SK-N-SH (cell line): ENCODE measurements around the gene DOHH. TPM values are rescaled to one million over a fixed set of nuclear protein-coding genes. Genes with fewer than 3 reads are reported as not detected.

Source experiments
- CTCF ChIA-PET: fragments of 300-600, 350-600 bp; formaldehyde crosslinking; extraction: SDS; loops from one replicate; lab custom pipeline; 2021; lab: Yijun Ruan, JAX
- POLR2A ChIA-PET: fragments of 350-600 bp; sonication (Branson Sonifier 250); formaldehyde crosslinking; extraction: SDS; loops from one replicate; lab custom pipeline; 2020; ENCODE audit warnings: antibody characterized with exemption, inconsistent platforms; lab: Yijun Ruan, JAX
- DNase-seq: peaks from one replicate; pipeline ENCODE4 v3.0.0; 2012
- H2AFZ ChIP-seq: fragments of 200-600 bp; sonication (generic); 2 replicates; pipeline ENCODE4 v1.8.1; 2016; ENCODE audit warnings: antibody characterized with exemption, mild to moderate bottlenecking, low read depth
- H3F3A ChIP-seq: fragments of 200-600 bp; sonication (generic); replicated peaks from 2 replicates; pipeline ENCODE3; 2016; ENCODE audit warnings: antibody characterized with exemption, mild to moderate bottlenecking; ENCODE audit not compliant: insufficient read depth
- H3K27ac ChIP-seq, 2 experiments: fragments of 200-500 bp in 1 of 2; fragments of 200-600 bp in 1 of 2; sonication (Bioruptor generic) in 1 of 2; sonication (generic), shearing (Covaris generic) in 1 of 2; 2 replicates each; pipeline versions ENCODE4 v1.5.1 to v1.6.1; 2014 to 2016; ENCODE audit warnings: low read depth in 2 of 2, inconsistent platforms in 1 of 2, low read length in 1 of 2, mild to moderate bottlenecking in 1 of 2, mixed read lengths in 1 of 2
- H3K27me3 ChIP-seq: fragments of 200-600 bp; sonication (generic), shearing (Covaris generic); 2 replicates; pipeline ENCODE4 v1.6.1; 2016; ENCODE audit warnings: mixed run types; ENCODE audit not compliant: insufficient read depth
- H3K36me3 ChIP-seq, 2 experiments: fragments of 200-500 bp in 1 of 2; fragments of 200-600 bp in 1 of 2; sonication (Bioruptor generic) in 1 of 2; sonication (generic) in 1 of 2; replicated peaks in 1 of 2; 2 replicates each; pipeline versions ENCODE3 to v1.5.1; 2014 to 2016; ENCODE audit warnings: low read length in 1 of 2, mild to moderate bottlenecking in 1 of 2; ENCODE audit not compliant: insufficient read depth in 2 of 2, control insufficient read depth in 1 of 2
- H3K4me1 ChIP-seq, 2 experiments: fragments of 200-500 bp in 1 of 2; fragments of 200-600 bp in 1 of 2; sonication (Bioruptor generic) in 1 of 2; sonication (generic), shearing (Covaris generic) in 1 of 2; 2 replicates each; pipeline versions ENCODE4 v1.5.1 to v1.6.1; 2014 to 2016; ENCODE audit warnings: low read depth in 1 of 2, low read length in 1 of 2, mixed run types in 1 of 2; ENCODE audit not compliant: insufficient read depth in 2 of 2, control insufficient read depth in 1 of 2
- H3K4me2 ChIP-seq: fragments of 200-600 bp; sonication (generic), shearing (Covaris generic); 2 replicates; pipeline ENCODE4 v1.6.1; 2017; ENCODE audit warnings: mixed run types
- H3K4me3 ChIP-seq, 2 experiments: fragments of 200-500 bp in 1 of 2; fragments of 200-600 bp in 1 of 2; sonication (Bioruptor generic) in 1 of 2; sonication (generic), shearing (Covaris generic) in 1 of 2; 2 replicates each; pipeline versions ENCODE4 v1.5.1 to v1.8.1; 2014 to 2016; ENCODE audit warnings: low read depth in 2 of 2, inconsistent platforms in 1 of 2, low read length in 1 of 2, mild to moderate bottlenecking in 1 of 2, mixed read lengths in 1 of 2, moderate library complexity in 1 of 2
- H3K79me2 ChIP-seq: fragments of 200-600 bp; sonication (generic); 2 replicates; pipeline ENCODE4 v1.8.1; 2017; ENCODE audit warnings: mild to moderate bottlenecking; ENCODE audit not compliant: insufficient read depth
- H3K9ac ChIP-seq: fragments of 200-600 bp; sonication (generic); 2 replicates; pipeline ENCODE4 v1.6.1; 2017; ENCODE audit warnings: mixed run types
- H3K9me2 ChIP-seq: fragments of 200-600 bp; sonication (generic); 2 replicates; pipeline ENCODE4 v1.6.1; 2017; ENCODE audit warnings: mixed run types
- H3K9me3 ChIP-seq: fragments of 200-600 bp; sonication (generic); 2 replicates; pipeline ENCODE4 v1.6.1; 2017; ENCODE audit warnings: mixed run types, mild to moderate bottlenecking, moderate library complexity
- H4K20me1 ChIP-seq: fragments of 200-600 bp; sonication (generic); 2 replicates; pipeline ENCODE4 v1.6.1; 2017; ENCODE audit warnings: mild to moderate bottlenecking, mixed run types; ENCODE audit not compliant: insufficient read depth
- CHD2 ChIP-seq: fragments of 150-350 bp; IDR thresholded peaks from 2 replicates; pipeline ENCODE4 v1.6.1; 2018; ENCODE audit warnings: low read length; ENCODE audit not compliant: partially characterized antibody
- ELF1 ChIP-seq: IDR thresholded peaks from 2 replicates; pipeline ENCODE4 v1.4.0; 2012
- EZH2phosphoT487 ChIP-seq: fragments of 200-600 bp; sonication (generic); IDR thresholded peaks from 2 replicates; pipeline ENCODE4 v1.6.1; 2017; ENCODE audit warnings: low read depth, mixed run types, mild to moderate bottlenecking, antibody characterized with exemption, moderate library complexity, borderline replicate concordance
- FOSL2 ChIP-seq: IDR thresholded peaks from 2 replicates; pipeline ENCODE4 v1.4.0; 2012; ENCODE audit warnings: low read depth, mild to moderate bottlenecking, moderate library complexity, borderline replicate concordance
- FOXJ3 ChIP-seq: sonication (generic); formaldehyde crosslinking; IDR thresholded peaks from 2 replicates; pipeline ENCODE4 v1.5.1; 2020; ENCODE audit warnings: mild to moderate bottlenecking, missing genetic modification reagents
- GATA2 ChIP-seq: sonication (generic); formaldehyde crosslinking; IDR thresholded peaks from 2 replicates; pipeline ENCODE4 v1.5.0; 2020; ENCODE audit warnings: mild to moderate bottlenecking, missing genetic modification reagents
- MEF2A ChIP-seq: IDR thresholded peaks from 2 replicates; pipeline ENCODE4 v1.4.0; 2012; ENCODE audit warnings: low read depth, borderline replicate concordance
- NFIC ChIP-seq: IDR thresholded peaks from 2 replicates; pipeline ENCODE4 v1.4.0; 2012; ENCODE audit warnings: borderline replicate concordance
- RAD21 ChIP-seq: IDR thresholded peaks from 2 replicates; pipeline ENCODE4 v1.6.1; 2012; ENCODE audit warnings: mild to moderate bottlenecking, low read length
- RCOR1 ChIP-seq: fragments of 150-350 bp; IDR thresholded peaks from 2 replicates; pipeline ENCODE4 v1.6.1; 2017; ENCODE audit warnings: antibody characterized with exemption, low read length
- REST ChIP-seq: IDR thresholded peaks from 2 replicates; pipeline ENCODE4 v1.6.1; 2012; ENCODE audit warnings: mild to moderate bottlenecking, low read depth, low read length, moderate library complexity
- SMC3 ChIP-seq: IDR thresholded peaks from 2 replicates; pipeline ENCODE4 v1.6.1; 2012; ENCODE audit warnings: low read depth, low read length, improper control_type of control experiment
- USF1 ChIP-seq: IDR thresholded peaks from 2 replicates; pipeline ENCODE4 v1.4.0; 2012; ENCODE audit warnings: low read depth, borderline replicate concordance
- USF2 ChIP-seq: fragments of 150-350 bp; IDR thresholded peaks from 2 replicates; pipeline ENCODE4 v1.6.1; 2017; ENCODE audit warnings: antibody characterized with exemption, low read length, low read depth, borderline replicate concordance
- WGBS: methylation state at CpG from one replicate; pipeline ENCODE4 v1.1.6; 2017; ENCODE audit warnings: low lambda C conversion rate; 5-methylcytosine and 5-hydroxymethylcytosine counted together
- polyA plus RNA-seq, 3 experiments: library from polyadenylated mRNA; depleted of rRNA; stranded (reverse); fragments of >200 nt; gene quantifications; 2 replicates each; pipeline ENCODE4 v1.2.3, GENCODE V29; 2012
- TF ChIP-seq, protein P1 (sequence below): IDR thresholded peaks from 2 replicates; pipeline ENCODE4 v1.4.0; 2012; ENCODE audit warnings: low read depth, borderline replicate concordance

The DOHH gene
- polyA plus RNA-seq, 1 of the 3 experiments (the other 2 are of a cell fraction): 14.3 TPM

DNA sequence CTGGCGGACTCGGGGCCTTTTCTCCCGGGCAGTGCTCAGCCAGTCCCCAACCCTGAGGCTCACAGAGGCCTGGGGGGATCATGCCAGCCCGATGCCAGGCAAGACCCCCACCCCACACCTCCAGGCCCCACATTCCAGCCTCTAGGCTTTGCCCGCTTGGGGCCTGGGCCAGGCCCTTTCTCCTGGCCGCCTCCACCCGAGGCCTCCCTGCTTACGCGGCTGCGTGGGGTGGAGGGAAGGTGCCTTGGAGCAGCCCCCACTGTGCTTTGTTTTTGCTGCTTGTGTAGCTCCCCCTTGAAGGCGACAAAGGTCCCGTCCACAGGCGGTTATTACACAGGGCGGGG lies 58.5 kb downstream of the DOHH start:
- Histone ChIP-seq H3K9me2 (no peaks in the 10 kb centered on the region), H3K9me3 (no peaks in the 10 kb centered on the region), H3K27ac (peak overlapping the region in 1 of 2 experiments; percentile 96; a peak in 2 of 4 replicates), H4K20me1 (peaks cover 18% of the 10 kb centered on the region), H3K27me3 (no peaks in the 10 kb centered on the region), H3K9ac (no peak overlapping the region), H3K36me3 (peaks cover 9 to 32% of the 10 kb centered on the region in 2 experiments), H3K4me1 (peaks cover 0 to 39% of the 10 kb centered on the region in 2 experiments; a peak in 1 of 4 replicates), H3F3A (peaks cover 8% of the 10 kb centered on the region), H3K4me2 (no peak overlapping the region), H2AFZ (no peak overlapping the region), H3K79me2 (peaks cover 39% of the 10 kb centered on the region), H3K4me3 (no peak overlapping the region)
- CTCF ChIA-PET: interaction anchor here (1.1 to 4.8 kb wide), 8 partner anchors 13 to 137 kb away, joined by 3 to 31 read pairs (median 4); no protein-coding TSS in a partner anchor
- no peak for TF ChIP-seq CHD2
- TF ChIP-seq SMC3: peak; percentile 4; the same call in 1 of the 2 replicates
- peak; percentile 88 for DNase-seq
- WGBS: 86% methylated on average over 7 of the region's 14 CpGs
- POLR2A ChIA-PET: interaction anchor here (1.0 to 1.2 kb wide), 3 partner anchors 12 to 106 kb away, joined by 3 to 4 read pairs (median 3); no protein-coding TSS in a partner anchor

DNA sequence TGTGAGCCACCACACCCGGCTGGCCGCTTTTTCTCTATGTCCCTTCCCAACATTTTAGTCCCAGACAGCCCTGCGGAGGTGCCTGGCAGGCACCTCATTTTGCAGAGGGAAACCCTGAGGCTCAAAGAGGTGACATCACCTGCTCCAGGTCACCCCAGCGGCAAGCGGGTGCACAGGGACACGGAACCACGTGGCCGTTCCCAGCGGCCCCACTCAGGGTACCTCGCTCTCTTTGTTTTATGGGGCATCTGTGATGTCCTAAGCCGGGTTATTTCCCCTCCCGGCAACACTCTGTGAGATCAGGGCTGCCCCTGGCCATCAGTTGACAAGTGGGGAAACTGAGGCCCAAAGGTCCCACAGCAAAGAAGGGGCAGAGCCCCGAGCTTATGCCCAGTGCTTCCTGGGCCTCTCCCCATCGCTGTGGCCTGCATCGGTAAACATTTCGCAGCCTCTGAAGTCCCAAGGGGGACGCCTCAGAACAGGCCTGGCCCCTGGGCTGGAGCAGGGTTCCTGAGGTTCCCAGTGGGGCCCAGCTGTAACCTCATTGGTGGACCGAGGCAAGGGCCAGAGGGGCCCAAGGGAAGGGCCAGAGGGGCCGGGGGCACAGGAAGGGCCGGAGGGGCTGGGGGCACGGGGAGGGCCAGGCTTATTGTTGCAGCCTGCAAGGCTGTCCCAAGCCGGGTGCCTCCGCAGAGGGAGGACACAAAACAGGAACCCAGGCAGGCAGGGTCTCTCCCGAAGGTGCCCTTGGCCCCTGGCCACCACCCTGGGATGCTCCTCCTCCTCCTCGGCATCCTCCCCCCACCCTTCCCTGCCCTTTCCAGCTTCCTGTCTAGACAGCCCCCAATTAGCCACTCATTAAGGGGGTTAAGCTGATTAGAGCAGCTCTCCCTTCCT lies 59.1 kb downstream of the DOHH start:
- Histone ChIP-seq H3K4me2 (no peak overlapping the region), H3K27me3 (no peaks in the 10 kb centered on the region), H2AFZ (no peak overlapping the region), H3F3A (peaks cover 8% of the 10 kb centered on the region), H3K27ac (peak overlapping the region in 1 of 2 experiments; percentile 96; a peak in 2 of 4 replicates), H3K9me2 (no peaks in the 10 kb centered on the region), H3K4me1 (peaks cover 0 to 39% of the 10 kb centered on the region in 2 experiments; a peak in 1 of 4 replicates), H4K20me1 (peaks cover 18% of the 10 kb centered on the region), H3K79me2 (peaks cover 44% of the 10 kb centered on the region), H3K4me3 (no peak overlapping the region), H3K9me3 (no peaks in the 10 kb centered on the region), H3K36me3 (peaks cover 14 to 29% of the 10 kb centered on the region in 2 experiments), H3K9ac (no peak overlapping the region)
- POLR2A ChIA-PET: interaction anchor here (1.0 to 1.2 kb wide), 3 partner anchors 12 to 105 kb away, joined by 3 to 4 read pairs (median 3); no protein-coding TSS in a partner anchor
- no peak for DNase-seq
- CTCF ChIA-PET: interaction anchor here (1.1 to 4.8 kb wide), 9 partner anchors 10 to 114 kb away, joined by 3 to 31 read pairs (median 5); no protein-coding TSS in a partner anchor
- 82% methylated on average over 19 of the region's 25 CpGs for WGBS
- no peak for TF ChIP-seq SMC3
- TF ChIP-seq EZH2phosphoT487: no peak
- no peak for TF ChIP-seq MEF2A
- no peak for TF ChIP-seq USF1
- TF ChIP-seq NFIC: no peak
- TF ChIP-seq FOXJ3 (CRISPR knock-in tag): 0 out of 2 replicates have a peak, but pooled peaks have one; percentile 62
- TF ChIP-seq FOSL2: no peak
- 0 out of 2 replicates have a peak, but pooled peaks have one; percentile 22 for TF ChIP-seq GATA2 (CRISPR knock-in tag)
- no peak for TF ChIP-seq REST
- TF ChIP-seq RCOR1: peak; percentile 33; the same call in 1 of the 2 replicates
- TF ChIP-seq USF2: no peak
- TF ChIP-seq CHD2: peak; percentile 59
- TF ChIP-seq ELF1: no peak
- TF ChIP-seq, protein P1, sequence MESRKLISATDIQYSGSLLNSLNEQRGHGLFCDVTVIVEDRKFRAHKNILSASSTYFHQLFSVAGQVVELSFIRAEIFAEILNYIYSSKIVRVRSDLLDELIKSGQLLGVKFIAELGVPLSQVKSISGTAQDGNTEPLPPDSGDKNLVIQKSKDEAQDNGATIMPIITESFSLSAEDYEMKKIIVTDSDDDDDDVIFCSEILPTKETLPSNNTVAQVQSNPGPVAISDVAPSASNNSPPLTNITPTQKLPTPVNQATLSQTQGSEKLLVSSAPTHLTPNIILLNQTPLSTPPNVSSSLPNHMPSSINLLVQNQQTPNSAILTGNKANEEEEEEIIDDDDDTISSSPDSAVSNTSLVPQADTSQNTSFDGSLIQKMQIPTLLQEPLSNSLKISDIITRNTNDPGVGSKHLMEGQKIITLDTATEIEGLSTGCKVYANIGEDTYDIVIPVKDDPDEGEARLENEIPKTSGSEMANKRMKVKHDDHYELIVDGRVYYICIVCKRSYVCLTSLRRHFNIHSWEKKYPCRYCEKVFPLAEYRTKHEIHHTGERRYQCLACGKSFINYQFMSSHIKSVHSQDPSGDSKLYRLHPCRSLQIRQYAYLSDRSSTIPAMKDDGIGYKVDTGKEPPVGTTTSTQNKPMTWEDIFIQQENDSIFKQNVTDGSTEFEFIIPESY: no peak
- no peak for TF ChIP-seq RAD21
